Measurements from ENCODE around the gene CCDC83.
A peak's percentile ranks its signal among the peaks of the same experiment; 100 is the strongest.

DNA sequence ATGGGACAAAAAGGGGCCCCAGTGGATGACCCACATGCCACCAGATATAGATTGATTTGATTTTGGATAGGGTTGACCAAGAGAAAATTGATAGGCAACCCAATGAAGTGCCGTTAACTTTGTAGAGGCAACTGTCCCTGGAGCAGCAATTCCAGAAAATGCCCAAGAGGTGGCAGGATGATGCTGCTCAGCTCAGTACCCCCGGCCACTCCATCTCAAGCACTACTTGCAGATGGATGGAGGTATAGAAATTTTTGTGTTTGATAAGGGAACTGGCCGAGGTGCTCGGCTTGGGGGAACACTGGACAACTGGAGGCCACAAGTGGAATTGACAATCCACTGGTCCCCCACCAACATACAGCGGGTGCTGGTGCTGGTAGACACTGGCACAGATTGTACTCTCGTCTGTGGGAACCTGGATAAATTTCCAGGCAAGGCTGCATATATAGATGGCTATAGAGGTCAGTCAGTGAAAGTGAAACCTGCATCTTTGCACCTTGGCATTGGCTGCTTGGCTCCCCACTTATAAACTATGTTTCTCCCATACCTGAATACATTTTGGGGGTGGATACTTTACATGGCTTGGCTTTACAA is 86.3 kb downstream of the CCDC83 start:
- TF ChIP-seq, protein P1, sequence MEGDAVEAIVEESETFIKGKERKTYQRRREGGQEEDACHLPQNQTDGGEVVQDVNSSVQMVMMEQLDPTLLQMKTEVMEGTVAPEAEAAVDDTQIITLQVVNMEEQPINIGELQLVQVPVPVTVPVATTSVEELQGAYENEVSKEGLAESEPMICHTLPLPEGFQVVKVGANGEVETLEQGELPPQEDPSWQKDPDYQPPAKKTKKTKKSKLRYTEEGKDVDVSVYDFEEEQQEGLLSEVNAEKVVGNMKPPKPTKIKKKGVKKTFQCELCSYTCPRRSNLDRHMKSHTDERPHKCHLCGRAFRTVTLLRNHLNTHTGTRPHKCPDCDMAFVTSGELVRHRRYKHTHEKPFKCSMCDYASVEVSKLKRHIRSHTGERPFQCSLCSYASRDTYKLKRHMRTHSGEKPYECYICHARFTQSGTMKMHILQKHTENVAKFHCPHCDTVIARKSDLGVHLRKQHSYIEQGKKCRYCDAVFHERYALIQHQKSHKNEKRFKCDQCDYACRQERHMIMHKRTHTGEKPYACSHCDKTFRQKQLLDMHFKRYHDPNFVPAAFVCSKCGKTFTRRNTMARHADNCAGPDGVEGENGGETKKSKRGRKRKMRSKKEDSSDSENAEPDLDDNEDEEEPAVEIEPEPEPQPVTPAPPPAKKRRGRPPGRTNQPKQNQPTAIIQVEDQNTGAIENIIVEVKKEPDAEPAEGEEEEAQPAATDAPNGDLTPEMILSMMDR (IDR thresholded peaks at IDR 0.05), result peak; percentile 63 to 84 (median 76)
- no peak for TF ChIP-seq POLR2A (IDR thresholded peaks at IDR 0.05)
